WTC11 (cell line): ENCODE results near the gene GFOD1. TPM values are rescaled to one million over a fixed set of nuclear protein-coding genes. Genes with fewer than 3 reads are reported as not detected.

Source experiments
- ATAC-seq: fragments of 200-7000 bp; cut with Tn5 transposase; 2 replicates; pipeline ENCODE4 v1.10.0; 2021; ENCODE audit warnings: mild to moderate bottlenecking, moderate library complexity
- CTCF ChIA-PET: fragments of 300-600 bp; sonication (Branson Sonifier 250); formaldehyde crosslinking; loops from one replicate; lab custom pipeline; 2021; ENCODE audit warnings: antibody characterized with exemption; lab: Charles Lee
- POLR2A ChIA-PET: fragments of 350-600 bp; sonication (Branson Sonifier 250); formaldehyde crosslinking; loops from one replicate; lab custom pipeline; 2021; ENCODE audit warnings: antibody characterized with exemption; lab: Charles Lee
- DNase-seq: peaks from one replicate; pipeline ENCODE4 v3.0.0; 2021; ENCODE audit warnings: low spot score
- H3K27ac Mint-ChIP-seq: 2 replicates; pipeline ENCODE4 v1.8.0; 2021; ENCODE audit warnings: mixed read lengths
- H3K27me3 Mint-ChIP-seq: 2 replicates; pipeline ENCODE4 v1.8.0; 2021; ENCODE audit warnings: low read depth, mild to moderate bottlenecking, moderate library complexity, mixed read lengths
- H3K36me3 Mint-ChIP-seq: 2 replicates; pipeline ENCODE4 v1.8.0; 2021; ENCODE audit warnings: mixed read lengths
- H3K4me1 Mint-ChIP-seq: 2 replicates; pipeline ENCODE4 v1.8.0; 2022; ENCODE audit warnings: mixed read lengths
- H3K4me3 Mint-ChIP-seq: 2 replicates; pipeline ENCODE4 v1.8.0; 2021; ENCODE audit warnings: mild to moderate bottlenecking, moderate library complexity, mixed read lengths
- H3K9me3 Mint-ChIP-seq: 2 replicates; pipeline ENCODE4 v1.8.0; 2021; ENCODE audit warnings: mixed read lengths
- AR ChIP-seq: fragments of 250-450 bp; sonication (Bioruptor Pico); IDR thresholded peaks from 2 replicates; pipeline ENCODE4 v1.9.0; 2021; ENCODE audit warnings: mild to moderate bottlenecking
- CTCF ChIP-seq: fragments of 200-600 bp; IDR thresholded peaks from 2 replicates; pipeline ENCODE4 v1.8.0; 2022; ENCODE audit warnings: antibody characterized with exemption
- ERG ChIP-seq: fragments of 250-450 bp; sonication (Bioruptor Pico); IDR thresholded peaks from 2 replicates; pipeline ENCODE4 v1.8.0; 2021; ENCODE audit warnings: mild to moderate bottlenecking
- IRF1 ChIP-seq: sonication (generic); formaldehyde crosslinking; IDR thresholded peaks from 2 replicates; pipeline ENCODE4 v1.8.0; 2023; ENCODE audit warnings: missing genetic modification reagents
- MAX ChIP-seq: sonication (generic); formaldehyde crosslinking; IDR thresholded peaks from 2 replicates; pipeline ENCODE4 v1.8.0; 2022; ENCODE audit warnings: mild to moderate bottlenecking, missing genetic modification reagents
- NFATC4 ChIP-seq: fragments of 250-450 bp; sonication (Bioruptor Pico); IDR thresholded peaks from 2 replicates; pipeline ENCODE4 v1.9.0; 2021; ENCODE audit warnings: mild to moderate bottlenecking
- NFYB ChIP-seq: sonication (generic); formaldehyde crosslinking; conservative IDR thresholded peaks from 2 replicates; pipeline ENCODE4 v1.8.0; 2022; ENCODE audit warnings: low read depth, missing genetic modification reagents
- PRRX2 ChIP-seq: fragments of 250-450 bp; sonication (Bioruptor Pico); IDR thresholded peaks from 2 replicates; pipeline ENCODE4 v1.8.0; 2021; ENCODE audit warnings: mild to moderate bottlenecking
- SMAD3 ChIP-seq: sonication (generic); formaldehyde crosslinking; IDR thresholded peaks from 2 replicates; pipeline ENCODE4 v1.8.0; 2022; ENCODE audit warnings: missing genetic modification reagents, mild to moderate bottlenecking, borderline replicate concordance
- SMAD4 ChIP-seq: sonication (generic); formaldehyde crosslinking; IDR thresholded peaks from 2 replicates; pipeline ENCODE4 v1.8.0; 2022; ENCODE audit warnings: mild to moderate bottlenecking, missing genetic modification reagents
- ZNF425 ChIP-seq: fragments of 250-450 bp; sonication (Bioruptor Pico); conservative IDR thresholded peaks from 2 replicates; pipeline ENCODE4 v1.9.0; 2021; ENCODE audit warnings: mild to moderate bottlenecking
- ZNF512 ChIP-seq: sonication (generic); formaldehyde crosslinking; IDR thresholded peaks from 2 replicates; pipeline ENCODE4 v1.8.1; 2022; ENCODE audit warnings: missing genetic modification reagents, borderline replicate concordance
- total RNA-seq: library from RNA; stranded (reverse); gene quantifications from 3 replicates; pipeline ENCODE4 v1.2.3, GENCODE V29; 2021

The GFOD1 gene
- total RNA-seq, 1 experiment from 2014 or later: 8.5 TPM

GRCh38 chr6:13429406-13429753, 58.0 kb downstream of the GFOD1 start (continued):
- TF ChIP-seq ZNF512 (no peak), MAX (CRISPR knock-in tag) (no peak)

GRCh38 chr6:13428583-13429405, 58.6 kb downstream of the GFOD1 start:
- Mint-ChIP-seq H3K9me3 (no peaks in the 10 kb centered on the region), H3K27ac (peak overlapping the region; percentile 73; the same call in 1 of the 2 replicates), H3K4me1 (peaks cover 68% of the 10 kb centered on the region), H3K27me3 (no peaks in the 10 kb centered on the region), H3K4me3 (no peak overlapping the region), H3K36me3 (no peaks in the 10 kb centered on the region)
- no peak for TF ChIP-seq IRF1
- no peak for TF ChIP-seq SMAD3 (CRISPR knock-in tag)
- no peak for TF ChIP-seq CTCF
- TF ChIP-seq AR (CRISPR knock-in tag): no peak
- TF ChIP-seq PRRX2 (CRISPR knock-in tag): no peak
- TF ChIP-seq ZNF425 (CRISPR knock-in tag): no peak
- TF ChIP-seq ERG: no peak
- no peak for TF ChIP-seq NFATC4 (CRISPR knock-in tag)
- no peak for TF ChIP-seq NFYB (CRISPR knock-in tag)
- no peak for TF ChIP-seq SMAD4 (CRISPR knock-in tag)
- peak; percentile 29 for DNase-seq
- ChIA-PET POLR2A (interaction anchor here (0.6 to 1.1 kb wide), 2 partner anchors 127 to 133 kb away, joined by 3 read pairs; no protein-coding TSS in a partner anchor), CTCF (interaction anchor here (0.7 to 1.8 kb wide), 13 partner anchors 11 to 187 kb away, joined by 3 to 8 read pairs (median 4); partner anchors contain the start of genes NOL7, SIRT5 and TBC1D7)
- ATAC-seq: peak; percentile 58
